GM21447 (cell line): ENCODE data around the gene NCAM1.
"Not testable (repeated sequence)": the region's sequence is repeated elsewhere in the genome, so short reads cannot be mapped to it uniquely, and the experiment has no call there.

ENCODE experiments used
- ATAC-seq: cut with Tn5 transposase; IDR thresholded peaks from one replicate; pipeline ENCODE4 v1.9.1; 2021; ENCODE audit not compliant: unreplicated experiment

Gene NCAM1

DNA sequence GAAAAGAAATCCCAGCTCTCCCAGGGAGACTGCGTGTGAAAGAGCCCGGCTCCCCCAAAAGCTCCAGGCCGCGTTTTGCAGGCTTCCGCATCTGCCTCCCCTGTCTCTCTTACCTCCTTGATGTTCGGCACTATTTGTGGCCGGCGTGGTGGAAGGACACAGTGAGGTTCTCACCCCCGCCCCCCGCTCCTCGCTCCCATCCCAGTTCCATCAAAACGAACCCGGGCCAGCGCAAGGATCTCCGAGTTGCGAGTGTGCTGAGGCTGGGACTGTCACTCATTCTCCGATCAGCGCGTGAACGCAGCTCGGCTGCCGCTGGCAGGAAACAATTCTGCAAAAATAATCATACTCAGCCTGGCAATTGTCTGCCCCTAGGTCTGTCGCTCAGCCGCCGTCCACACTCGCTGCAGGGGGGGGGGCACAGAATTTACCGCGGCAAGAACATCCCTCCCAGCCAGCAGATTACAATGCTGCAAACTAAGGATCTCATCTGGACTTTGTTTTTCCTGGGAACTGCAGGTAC is at the start of gene NCAM1:
NCAM1 (plus strand) TSS at position 275 of the 523 bp plus-strand sequence.
- ATAC-seq: no peak

DNA sequence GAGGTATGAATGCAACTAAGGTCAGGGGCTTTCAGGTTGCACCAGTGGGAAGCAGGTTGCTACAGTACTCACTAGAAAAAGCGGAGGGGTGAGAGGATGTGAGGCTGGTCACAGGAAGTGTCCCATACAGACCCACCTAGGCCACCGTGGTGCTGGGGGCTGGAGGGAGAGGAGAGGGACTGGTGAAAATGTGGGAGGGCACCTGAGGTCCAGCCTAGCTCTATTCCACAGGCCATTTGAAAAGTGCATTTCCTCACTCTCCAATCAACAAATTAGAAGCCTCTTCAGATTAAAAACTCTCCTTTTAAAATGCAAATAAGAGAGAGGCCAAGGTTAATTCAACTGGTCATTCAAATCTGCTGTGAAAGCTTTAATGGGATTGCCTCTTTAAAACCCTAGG is 38.6 kb upstream of the NCAM1 start:
- ATAC-seq: no peak

DNA sequence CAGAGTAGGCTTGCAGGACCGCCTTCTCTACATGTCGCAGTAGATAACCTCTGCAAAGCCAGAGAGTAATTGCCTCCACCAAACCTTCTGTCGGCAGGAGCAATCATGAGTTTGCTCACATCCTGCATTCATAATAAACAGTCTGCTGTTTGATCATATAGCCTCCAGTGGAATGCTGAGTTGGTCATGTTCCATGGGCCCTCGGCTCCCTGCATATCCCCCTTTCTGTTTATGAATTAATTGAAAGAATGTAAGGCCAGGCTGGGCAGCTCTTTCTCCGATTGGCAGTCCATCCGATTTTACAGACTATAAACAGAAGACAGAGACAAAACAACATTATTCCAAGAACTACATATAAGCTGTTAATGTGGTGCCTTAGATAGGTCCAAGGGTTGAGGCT is 36.4 kb upstream of the NCAM1 start:
- ATAC-seq: not testable (repeated sequence)

- no peak for ATAC-seq
Measured at GRCh38 chr11:112925516-112926310, 35.5 kb upstream of the NCAM1 start.

GRCh38 chr11:112928136-112928535 is 33.1 kb upstream of the NCAM1 start:
- no peak for ATAC-seq

DNA sequence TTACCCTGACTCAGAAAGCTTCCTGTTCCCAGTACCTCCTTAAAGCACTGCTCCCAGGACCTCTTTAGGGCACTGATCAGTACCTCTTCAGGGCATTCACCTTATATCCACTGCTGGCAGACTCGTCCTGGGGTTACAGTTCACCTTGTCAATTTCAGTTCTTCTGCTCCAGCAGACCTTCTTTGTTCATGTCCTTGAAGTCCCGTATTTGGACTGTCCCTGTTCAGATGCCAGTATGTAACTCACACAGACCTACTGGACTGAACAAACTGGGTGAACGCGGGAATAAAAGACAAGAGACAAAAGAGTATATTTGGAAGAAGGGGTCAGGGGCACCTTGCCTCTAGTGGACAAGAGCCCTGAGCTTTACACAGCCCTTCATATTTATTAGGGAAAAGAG is 31.8 kb upstream of the NCAM1 start:
- no peak for ATAC-seq

GRCh38 chr11:112931703-112932102 is 29.5 kb upstream of the NCAM1 start:
- no peak for ATAC-seq

DNA sequence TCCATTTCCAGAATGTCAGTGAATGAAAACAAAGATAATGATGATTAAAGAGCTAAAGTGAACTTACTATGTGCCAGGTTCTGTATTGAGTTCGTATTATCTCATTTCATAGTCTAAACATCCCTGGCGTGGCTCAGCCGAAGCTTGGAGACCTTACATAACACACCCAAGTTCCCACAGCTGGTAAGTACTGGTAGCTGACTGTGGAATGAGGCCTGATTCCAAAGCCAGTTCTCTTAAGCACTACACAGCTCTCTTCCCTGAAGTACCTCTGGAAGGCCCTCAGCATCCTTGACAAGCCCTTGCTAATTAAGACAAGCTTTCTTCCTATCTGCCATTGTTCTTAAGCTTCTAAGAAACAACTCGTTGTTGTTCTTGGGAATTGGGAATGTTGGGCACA is 28.6 kb upstream of the NCAM1 start:
- no peak for ATAC-seq

- ATAC-seq: no peak
Measured at GRCh38 chr11:112933970-112934369, 27.2 kb upstream of the NCAM1 start.

DNA sequence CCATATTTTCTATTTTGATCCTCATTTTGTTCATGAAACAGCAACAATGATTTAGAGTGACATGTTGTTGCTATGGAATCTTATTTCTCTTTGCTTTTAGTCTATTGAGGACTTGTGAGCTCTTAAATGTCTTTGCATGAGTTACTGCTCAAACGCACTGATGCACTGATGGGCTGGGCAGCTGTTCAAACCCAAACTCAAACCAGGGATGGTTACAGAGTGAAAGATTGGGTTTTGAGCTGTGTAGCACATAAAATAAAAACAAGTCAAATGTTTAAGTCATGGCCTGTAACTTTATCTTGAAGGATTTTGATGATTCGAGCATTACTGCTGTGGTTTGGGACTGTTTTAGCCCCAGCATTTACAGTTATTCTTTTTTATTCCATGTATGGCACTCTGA is 20.1 kb upstream of the NCAM1 start:
- no peak for ATAC-seq

GRCh38 chr11:112942966-112943643 is 18.1 kb upstream of the NCAM1 start:
- no peak for ATAC-seq

DNA sequence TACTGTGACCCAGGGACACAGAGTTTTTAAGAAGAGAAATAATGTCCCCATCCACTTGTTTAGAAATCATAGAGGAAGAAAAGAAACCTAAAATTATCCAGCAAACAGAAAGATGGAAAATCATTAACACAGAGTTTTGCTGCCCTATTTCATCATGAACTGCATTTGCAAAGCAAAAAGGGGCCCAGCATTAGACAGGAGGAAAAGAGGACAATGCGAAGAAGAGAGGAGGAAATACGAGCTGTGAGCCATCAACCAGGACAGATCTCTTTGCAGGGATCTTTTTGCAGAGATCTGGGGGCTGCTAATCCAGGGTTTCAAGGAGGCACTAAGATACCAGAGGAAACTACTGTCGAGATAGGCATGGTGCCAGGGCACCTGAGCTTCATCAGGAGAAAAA is 14.4 kb upstream of the NCAM1 start:
- ATAC-seq: no peak

GRCh38 chr11:112949781-112950575 is 11.2 kb upstream of the NCAM1 start:
- no peak for ATAC-seq

GRCh38 chr11:112958670-112959069 is 2.5 kb upstream of the NCAM1 start:
- no peak for ATAC-seq

DNA sequence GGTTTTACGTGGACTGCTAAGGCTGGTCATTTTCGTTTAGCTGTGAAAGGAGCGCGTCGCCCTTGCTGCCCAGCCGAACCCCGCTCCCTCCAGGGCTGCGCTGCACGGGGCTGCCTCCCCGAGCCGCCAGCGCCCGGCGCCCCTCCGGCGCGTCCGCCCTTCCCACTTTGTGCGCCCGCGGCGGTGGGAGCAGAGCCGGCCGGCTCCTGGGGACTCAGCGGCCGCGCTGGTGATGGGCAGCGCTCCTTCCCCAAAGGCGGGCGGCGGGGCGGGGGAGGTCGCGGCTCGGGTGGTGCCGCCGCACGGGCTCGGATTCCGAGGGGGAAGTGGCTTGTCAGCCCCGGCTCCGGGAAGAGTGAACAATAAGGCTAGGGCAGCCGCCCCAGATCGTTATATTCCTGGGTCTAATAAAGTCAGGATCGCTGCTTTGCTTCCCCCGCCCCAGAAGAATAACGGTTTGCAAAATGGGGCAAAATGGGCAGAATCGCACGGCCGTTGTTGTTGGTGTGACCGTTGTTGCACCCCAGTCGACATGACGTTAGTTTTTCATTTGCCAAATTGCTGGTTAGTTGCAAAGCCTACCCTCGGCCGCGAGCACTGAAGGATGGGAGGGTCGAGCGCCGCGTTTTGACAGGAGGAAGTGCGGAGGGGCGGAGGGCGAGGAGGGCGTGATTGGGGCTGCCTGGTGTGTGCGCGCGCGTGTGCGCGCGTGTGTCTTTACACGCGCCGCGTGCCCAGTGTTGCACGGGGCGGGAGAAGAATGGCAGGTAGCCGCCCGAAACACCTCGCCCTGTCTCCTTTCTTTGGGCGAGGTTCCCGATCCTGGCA is 745 bp downstream of the NCAM1 start:
- no peak for ATAC-seq

DNA sequence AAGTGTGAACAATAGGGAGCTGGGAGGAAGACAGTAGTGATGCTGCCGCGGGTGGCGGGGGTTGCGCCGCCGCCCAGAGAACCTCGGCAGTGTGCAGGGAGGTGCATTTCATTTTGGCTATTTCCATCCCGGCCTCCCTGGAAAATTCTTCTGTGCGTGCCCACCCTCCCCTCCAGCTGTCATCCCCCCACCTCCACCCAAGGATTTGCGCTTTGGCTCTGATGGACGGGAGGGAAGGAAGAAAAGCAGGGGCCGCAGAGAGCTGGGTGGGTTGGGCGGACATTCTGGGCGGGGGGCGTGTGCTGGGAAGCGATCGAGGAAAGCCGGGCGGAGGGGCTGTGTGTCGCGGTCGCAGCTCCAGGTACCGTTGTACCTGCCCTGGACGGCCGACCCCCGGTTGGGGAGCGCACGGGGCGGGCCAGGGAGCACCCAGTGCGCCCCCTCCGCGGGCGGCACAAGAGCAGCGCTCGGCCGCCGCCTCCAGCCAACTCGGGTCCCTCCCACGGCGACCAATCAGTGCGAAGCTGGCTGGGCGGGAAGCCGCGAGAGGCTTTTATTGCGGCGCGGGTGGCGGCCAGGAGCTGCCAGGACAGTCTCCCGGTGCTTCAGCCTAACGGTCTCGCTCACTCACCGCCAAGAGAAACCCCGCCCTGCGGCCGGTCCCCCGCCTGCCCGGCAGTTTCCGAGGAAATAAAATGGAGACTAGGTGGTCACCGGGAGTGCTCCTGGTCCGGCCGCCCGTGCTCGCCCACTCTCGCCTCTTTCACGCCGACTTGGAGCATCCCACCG is 1.6 kb downstream of the NCAM1 start:
- no peak for ATAC-seq

- ATAC-seq: no peak
Measured at GRCh38 chr11:112963368-112963955, 2.2 kb downstream of the NCAM1 start.

- no peak for ATAC-seq
Measured at GRCh38 chr11:112965656-112966055, 4.4 kb downstream of the NCAM1 start.

DNA sequence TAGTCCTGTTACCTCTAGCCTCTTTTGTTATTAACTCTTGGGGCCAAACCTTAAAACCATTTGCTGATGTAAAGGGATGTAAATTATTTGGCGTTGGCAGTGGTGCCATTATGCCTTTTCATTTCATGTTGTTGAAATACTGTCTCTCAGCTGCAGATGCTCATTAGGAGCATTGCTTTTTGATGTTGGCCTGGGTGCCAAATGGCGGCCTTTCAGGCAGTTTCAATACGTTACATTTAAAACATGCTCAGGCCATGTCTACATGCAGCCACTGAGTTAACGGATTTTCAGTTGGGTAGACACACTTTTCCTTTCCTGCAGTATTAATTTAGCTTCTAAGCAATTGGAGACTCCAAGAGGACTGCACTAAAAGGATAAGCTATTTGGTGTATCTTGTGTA is 5.3 kb downstream of the NCAM1 start:
- no peak for ATAC-seq
